ENCODE results near the gene EPC1.

DNA sequence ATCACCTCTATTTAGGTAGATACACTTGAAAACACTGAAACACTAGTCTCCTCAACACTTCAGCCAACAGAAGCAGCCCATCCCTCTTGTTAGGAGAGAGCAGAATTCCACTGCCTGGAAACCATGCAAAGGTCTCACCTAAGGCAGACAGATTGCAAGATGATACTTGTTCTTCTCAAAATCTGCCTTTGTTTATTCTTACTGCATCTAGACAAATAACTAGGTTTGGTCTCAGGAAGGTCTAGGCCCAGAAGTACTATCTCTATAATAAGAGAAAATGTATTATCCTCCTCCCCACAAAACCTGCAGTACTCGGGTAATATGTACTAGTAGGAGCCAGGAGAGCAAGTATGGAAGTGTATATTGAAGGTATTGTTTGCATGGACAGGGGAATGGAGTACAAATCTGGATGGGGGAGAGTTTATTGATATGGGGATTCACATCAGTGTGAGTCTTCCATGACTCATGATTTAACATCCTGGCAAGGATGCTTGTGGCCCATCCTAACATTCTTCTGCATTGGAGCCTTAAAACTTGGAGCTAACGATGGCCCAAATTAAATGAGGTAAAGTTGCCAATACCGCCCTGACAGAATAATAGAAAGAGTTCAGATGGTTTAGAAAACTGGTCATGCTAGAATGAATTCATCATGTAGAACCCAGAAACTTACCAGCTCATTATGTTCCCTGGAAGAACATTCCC, 109.2 kb downstream of the EPC1 start:
- TF ChIP-seq ZNF583 (CRISPR knock-in tag; IDR thresholded peaks at IDR 0.05): no peak
- no peak for TF ChIP-seq RAD21 (CRISPR knock-in tag; conservative IDR thresholded peaks at IDR 0.05 in 1 of 2, IDR thresholded peaks at IDR 0.05 in 1 of 2)
- TF ChIP-seq ZBED1 (IDR thresholded peaks at IDR 0.05): no peak
- TF ChIP-seq, protein P1, sequence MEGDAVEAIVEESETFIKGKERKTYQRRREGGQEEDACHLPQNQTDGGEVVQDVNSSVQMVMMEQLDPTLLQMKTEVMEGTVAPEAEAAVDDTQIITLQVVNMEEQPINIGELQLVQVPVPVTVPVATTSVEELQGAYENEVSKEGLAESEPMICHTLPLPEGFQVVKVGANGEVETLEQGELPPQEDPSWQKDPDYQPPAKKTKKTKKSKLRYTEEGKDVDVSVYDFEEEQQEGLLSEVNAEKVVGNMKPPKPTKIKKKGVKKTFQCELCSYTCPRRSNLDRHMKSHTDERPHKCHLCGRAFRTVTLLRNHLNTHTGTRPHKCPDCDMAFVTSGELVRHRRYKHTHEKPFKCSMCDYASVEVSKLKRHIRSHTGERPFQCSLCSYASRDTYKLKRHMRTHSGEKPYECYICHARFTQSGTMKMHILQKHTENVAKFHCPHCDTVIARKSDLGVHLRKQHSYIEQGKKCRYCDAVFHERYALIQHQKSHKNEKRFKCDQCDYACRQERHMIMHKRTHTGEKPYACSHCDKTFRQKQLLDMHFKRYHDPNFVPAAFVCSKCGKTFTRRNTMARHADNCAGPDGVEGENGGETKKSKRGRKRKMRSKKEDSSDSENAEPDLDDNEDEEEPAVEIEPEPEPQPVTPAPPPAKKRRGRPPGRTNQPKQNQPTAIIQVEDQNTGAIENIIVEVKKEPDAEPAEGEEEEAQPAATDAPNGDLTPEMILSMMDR (IDR thresholded peaks at IDR 0.05 in 2 of 3, conservative IDR thresholded peaks at IDR 0.05 in 1 of 3; ENCODE audit: insufficient read depth in 2 of 3, low read depth in 1 of 3, low read length in 3 of 3): no peak

All from K562 (cell line).